ENCODE results near the gene CAPN3.

The CAPN3 gene

GRCh38 chr15:42453826-42454225 is 94.5 kb downstream of the CAPN3 start:
- no peak for DNase-seq (ENCODE audit: low read depth in 2 of 2)

- DNase-seq (ENCODE audit: low read depth in 2 of 2): no peak
These were observed 97.2 kb downstream of the CAPN3 start for GRCh38 chr15:42456531-42456930.

GRCh38 chr15:42456971-42457370 is 97.7 kb downstream of the CAPN3 start:
- no peak for DNase-seq (ENCODE audit: low read depth in 2 of 2)

- DNase-seq (ENCODE audit: low read depth in 2 of 2): no peak
These were observed 98.4 kb downstream of the CAPN3 start for GRCh38 chr15:42457445-42458442.

GRCh38 chr15:42461261-42461660 is 102.0 kb downstream of the CAPN3 start:
- DNase-seq (ENCODE audit: low read depth in 2 of 2): no peak
